ENCODE measurements around the gene VAMP4.

GRCh38 chr1:171674431-171675405 is 67.1 kb downstream of the VAMP4 start:
- TF ChIP-seq SP1 (IDR thresholded peaks at IDR 0.05) (no peak), FOXM1 (IDR thresholded peaks at IDR 0.05; ENCODE audit: borderline replicate concordance) (no peak), FOXK2 (IDR thresholded peaks at IDR 0.05) (no peak)
